NB4 (cell line): Measurements from ENCODE around the gene IFNGR1.
"Not testable (repeated sequence)": the region's sequence is repeated elsewhere in the genome, so short reads cannot be mapped to it uniquely, and the experiment has no call there.

Experiments used
- DNase-seq: peaks from one replicate; pipeline ENCODE4 v3.0.0; 2010; ENCODE audit warnings: low read depth
- H3K4me3 ChIP-seq: one replicate; pipeline ENCODE4 v1.5.1; 2011; ENCODE audit warnings: mild to moderate bottlenecking, low read depth, low read length, moderate library complexity
- MYC ChIP-seq: IDR thresholded peaks from 2 replicates; pipeline ENCODE4 v1.6.1; 2011; ENCODE audit warnings: low read depth, low read length
- POLR2A ChIP-seq: IDR thresholded peaks from 2 replicates; pipeline ENCODE4 v1.6.1; 2011; ENCODE audit warnings: mild to moderate bottlenecking; ENCODE audit not compliant: insufficient read length; ENCODE audit errors: extremely low read depth
- TF ChIP-seq, protein P1 (sequence below): IDR thresholded peaks from one replicate; pipeline ENCODE4 v1.5.1; 2012; ENCODE audit warnings: low read depth, low read length
- TF ChIP-seq, protein P2 (sequence below): IDR thresholded peaks from 2 replicates; pipeline ENCODE4 v1.6.1; 2011; ENCODE audit warnings: low read depth, low read length

The IFNGR1 gene

DNA sequence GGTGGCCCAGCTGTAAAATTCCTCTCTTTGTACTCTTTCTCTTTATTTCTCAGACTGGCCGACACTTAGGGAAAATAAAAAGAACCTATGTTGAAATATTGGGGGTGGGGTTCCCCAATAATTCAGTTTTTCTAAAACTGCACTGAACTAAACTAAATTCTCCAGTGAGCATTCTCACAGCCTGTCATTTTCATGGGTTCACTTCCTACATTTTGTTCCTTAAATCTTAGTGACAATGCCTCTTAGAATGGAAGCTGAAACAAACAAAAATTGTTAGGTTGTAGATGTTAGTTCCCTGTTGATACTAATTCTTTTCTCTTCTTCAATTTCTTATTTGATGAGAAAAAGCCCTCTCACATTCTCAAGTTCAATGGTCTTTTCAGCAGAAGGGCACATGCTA is 35.8 kb upstream of the IFNGR1 start:
- TF ChIP-seq POLR2A = no peak
- TF ChIP-seq, protein P1, sequence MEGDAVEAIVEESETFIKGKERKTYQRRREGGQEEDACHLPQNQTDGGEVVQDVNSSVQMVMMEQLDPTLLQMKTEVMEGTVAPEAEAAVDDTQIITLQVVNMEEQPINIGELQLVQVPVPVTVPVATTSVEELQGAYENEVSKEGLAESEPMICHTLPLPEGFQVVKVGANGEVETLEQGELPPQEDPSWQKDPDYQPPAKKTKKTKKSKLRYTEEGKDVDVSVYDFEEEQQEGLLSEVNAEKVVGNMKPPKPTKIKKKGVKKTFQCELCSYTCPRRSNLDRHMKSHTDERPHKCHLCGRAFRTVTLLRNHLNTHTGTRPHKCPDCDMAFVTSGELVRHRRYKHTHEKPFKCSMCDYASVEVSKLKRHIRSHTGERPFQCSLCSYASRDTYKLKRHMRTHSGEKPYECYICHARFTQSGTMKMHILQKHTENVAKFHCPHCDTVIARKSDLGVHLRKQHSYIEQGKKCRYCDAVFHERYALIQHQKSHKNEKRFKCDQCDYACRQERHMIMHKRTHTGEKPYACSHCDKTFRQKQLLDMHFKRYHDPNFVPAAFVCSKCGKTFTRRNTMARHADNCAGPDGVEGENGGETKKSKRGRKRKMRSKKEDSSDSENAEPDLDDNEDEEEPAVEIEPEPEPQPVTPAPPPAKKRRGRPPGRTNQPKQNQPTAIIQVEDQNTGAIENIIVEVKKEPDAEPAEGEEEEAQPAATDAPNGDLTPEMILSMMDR = no peak
- no peak for TF ChIP-seq MYC
- TF ChIP-seq, protein P2, sequence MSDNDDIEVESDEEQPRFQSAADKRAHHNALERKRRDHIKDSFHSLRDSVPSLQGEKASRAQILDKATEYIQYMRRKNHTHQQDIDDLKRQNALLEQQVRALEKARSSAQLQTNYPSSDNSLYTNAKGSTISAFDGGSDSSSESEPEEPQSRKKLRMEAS = no peak
- H3K4me3 ChIP-seq = no peak overlapping the region
- no peak for DNase-seq

- H3K4me3 ChIP-seq, DNase-seq: not testable (repeated sequence)
These were observed 35.2 kb upstream of the IFNGR1 start for GRCh38 chr6:137254430-137254829.

DNA sequence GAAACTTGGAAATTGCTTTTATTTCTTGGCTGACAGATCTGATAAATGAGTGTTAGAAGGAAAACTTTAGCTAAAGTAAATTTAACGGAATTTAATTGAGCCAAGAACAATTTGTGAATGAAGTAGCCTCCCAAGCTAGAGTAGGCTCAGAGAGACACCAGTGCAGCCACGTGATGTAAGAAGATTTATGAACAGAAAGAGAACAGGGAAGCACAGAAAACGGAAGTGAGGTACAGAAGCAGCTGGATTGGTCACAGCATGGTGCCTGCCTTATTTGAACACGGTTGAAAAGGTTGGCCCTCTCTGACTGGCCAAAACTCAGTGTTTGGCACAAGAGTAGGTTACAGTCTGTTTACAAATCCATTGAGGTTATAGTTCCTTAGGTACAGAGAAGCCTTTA is 29.5 kb upstream of the IFNGR1 start:
- DNase-seq = peak; percentile 58
- TF ChIP-seq, protein P1 = no peak
- TF ChIP-seq, protein P2 = no peak
- TF ChIP-seq POLR2A = no peak
- no peak for TF ChIP-seq MYC
- no peak overlapping the region for H3K4me3 ChIP-seq

DNA sequence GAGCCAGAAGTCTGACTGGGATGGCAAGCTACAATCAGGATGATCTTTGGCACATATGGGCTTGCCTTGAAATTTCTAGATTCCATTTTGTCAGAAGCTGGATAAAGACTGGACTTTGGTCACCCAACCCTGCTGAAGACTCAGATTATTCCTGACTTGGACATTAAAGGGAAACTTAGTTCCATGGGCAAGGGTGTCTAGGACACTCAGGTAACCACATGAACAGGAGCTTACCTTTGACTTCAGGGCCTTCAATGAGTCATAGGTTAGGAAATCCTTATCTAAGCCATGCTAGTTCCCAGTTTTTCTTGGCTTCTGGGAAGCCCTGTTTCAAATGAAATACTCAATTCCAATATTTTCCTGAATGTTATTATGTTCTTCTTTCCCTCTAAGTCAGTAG is 28.5 kb upstream of the IFNGR1 start:
- DNase-seq = no peak
- no peak for TF ChIP-seq MYC
- TF ChIP-seq, protein P1 = no peak
- no peak overlapping the region for H3K4me3 ChIP-seq

GRCh38 chr6:137246791-137247202 is 27.6 kb upstream of the IFNGR1 start:
- H3K4me3 ChIP-seq = no peak overlapping the region
- TF ChIP-seq MYC (no peak), POLR2A (no peak)
- TF ChIP-seq, protein P1 = no peak
- TF ChIP-seq, protein P2 = no peak

DNA sequence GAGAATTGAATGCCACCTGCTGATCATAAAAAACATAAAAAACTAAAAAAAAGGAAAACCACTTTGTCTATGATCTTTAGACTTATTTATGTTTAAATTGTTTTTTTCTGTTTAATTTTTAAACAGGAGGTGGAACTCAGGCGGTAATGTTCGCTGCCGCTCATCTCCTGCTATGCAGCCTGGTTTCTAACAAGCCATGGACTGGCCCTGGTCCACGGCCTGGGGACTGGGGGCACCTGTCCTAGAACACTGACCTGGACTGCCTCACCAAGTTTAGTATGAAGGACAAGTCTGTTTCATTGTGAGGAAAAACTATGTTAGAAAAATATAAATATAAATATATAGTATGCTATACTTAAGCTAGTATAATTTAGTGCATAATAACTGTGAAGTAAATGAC is 27.0 kb upstream of the IFNGR1 start:
- DNase-seq = no peak
- TF ChIP-seq MYC (no peak), POLR2A (no peak)
- TF ChIP-seq, protein P2 = no peak
- TF ChIP-seq, protein P1 = no peak
- H3K4me3 ChIP-seq = no peak overlapping the region

More at GRCh38 chr6:137246791-137247202, 27.6 kb upstream of the IFNGR1 start:
- no peak for DNase-seq
